Measurements from ENCODE around the gene ZNF516.

- TF ChIP-seq CTCF (IDR thresholded peaks at IDR 0.05; ENCODE audit: low read depth, low read length, poor library complexity, severe bottlenecking) (no peak), EZH2phosphoT487 (IDR thresholded peaks at IDR 0.05; ENCODE audit: borderline replicate concordance, low read length) (no peak)
Observed at GRCh38 chr18:76491473-76491775, 3.6 kb downstream of the ZNF516 start.

All from DOHH2 (cell line).